GM12891 (cell line): Measurements from ENCODE around the gene ANKH.
"Not testable (repeated sequence)": the region's sequence is repeated elsewhere in the genome, so short reads cannot be mapped to it uniquely, and the experiment has no call there.

ENCODE experiments used
- POLR2A ChIP-seq: IDR thresholded peaks from 2 replicates; pipeline ENCODE4 v1.6.1; 2011; ENCODE audit warnings: low read depth, low read length, control low read depth
- SPI1 ChIP-seq: IDR thresholded peaks from 2 replicates; pipeline ENCODE4 v1.6.1; 2011; ENCODE audit warnings: low read depth, low read length, control low read depth
- TAF1 ChIP-seq: IDR thresholded peaks from 2 replicates; pipeline ENCODE4 v1.6.1; 2011; ENCODE audit warnings: low read depth, low read length, control low read depth

DNA sequence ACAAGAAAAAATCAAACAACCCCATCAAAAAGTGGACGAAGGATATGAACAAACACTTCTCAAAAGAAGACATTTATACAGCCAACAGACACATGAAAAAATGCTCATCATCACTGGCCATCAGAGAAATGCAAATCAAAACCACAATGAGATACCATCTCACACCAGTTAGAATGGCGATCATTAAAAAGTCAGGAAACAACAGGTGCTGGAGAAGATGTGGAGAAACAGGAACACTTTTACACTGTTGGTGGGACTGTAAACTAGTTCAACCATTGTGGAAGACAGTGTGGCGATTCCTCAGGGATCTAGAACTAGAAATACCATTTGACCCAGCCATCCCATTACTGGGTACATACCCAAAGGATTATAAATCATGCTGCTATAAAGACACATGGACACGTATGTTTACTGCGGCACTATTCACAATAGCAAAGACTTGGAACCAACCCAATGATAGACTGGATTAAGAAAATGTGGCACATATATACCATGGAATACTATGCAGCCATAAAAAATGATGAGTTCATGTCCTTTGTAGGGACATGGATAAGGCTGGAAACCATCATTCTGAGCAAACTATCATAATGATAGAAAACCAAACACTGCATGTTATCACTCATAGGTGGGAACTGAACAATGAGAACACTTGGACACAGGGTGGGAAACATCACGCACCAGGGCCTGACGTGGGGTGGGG is 34.0 kb downstream of the ANKH start:
- TF ChIP-seq POLR2A, TAF1, SPI1: not testable (repeated sequence)
